ENCODE measurements around the gene KLK10.
A peak's percentile ranks its signal among the peaks of the same experiment; 100 is the strongest.

The KLK10 gene

GRCh38 chr19:51019544-51019925, at the start of gene KLK10:
TSS of gene KLK10 (minus strand) at chr19:51019709. CDS start at chr19:51019130, 579 bp downstream.
- H3K36me3 Mint-ChIP-seq (ENCODE audit: low read depth), result no peaks in the 10 kb centered on the region
- no peak within 1 kb of the TSS for H3K27ac Mint-ChIP-seq
- H3K4me3 Mint-ChIP-seq, result peak within 1 kb of the TSS; percentile 41
- no peaks in the 10 kb centered on the region for H3K9me3 Mint-ChIP-seq
- peaks cover 85% of the 10 kb centered on the region for H3K27me3 Mint-ChIP-seq
- no peak for DNase-seq
- H3K4me1 Mint-ChIP-seq (ENCODE audit: low read depth), result peaks cover 20% of the 10 kb centered on the region

GRCh38 chr19:51066393-51067186, 47.1 kb upstream of the KLK10 start:
- Mint-ChIP-seq H3K4me1 (ENCODE audit: low read depth) (peaks cover 2% of the 10 kb centered on the region), H3K27ac (no peak overlapping the region), H3K4me3 (no peak overlapping the region), H3K36me3 (ENCODE audit: low read depth) (no peaks in the 10 kb centered on the region), H3K9me3 (no peaks in the 10 kb centered on the region), H3K27me3 (peaks cover 49% of the 10 kb centered on the region)
- DNase-seq, result no peak

- Mint-ChIP-seq H3K9me3 (no peaks in the 10 kb centered on the region), H3K4me1 (ENCODE audit: low read depth) (peaks cover 2% of the 10 kb centered on the region), H3K27ac (no peak overlapping the region), H3K27me3 (peaks cover 56% of the 10 kb centered on the region), H3K36me3 (ENCODE audit: low read depth) (no peaks in the 10 kb centered on the region), H3K4me3 (no peak overlapping the region)
- no peak for DNase-seq
Measured at GRCh38 chr19:51065221-51065960, 45.9 kb upstream of the KLK10 start.

- no peaks in the 10 kb centered on the region for H3K9me3 Mint-ChIP-seq
- no peaks in the 10 kb centered on the region for H3K36me3 Mint-ChIP-seq (ENCODE audit: low read depth)
- no peak for DNase-seq
- no peak within 1 kb of the TSS for H3K27ac Mint-ChIP-seq
- no peak within 1 kb of the TSS for H3K4me3 Mint-ChIP-seq
- H3K4me1 Mint-ChIP-seq (ENCODE audit: low read depth), result peaks cover 2% of the 10 kb centered on the region
- peaks cover 58% of the 10 kb centered on the region for H3K27me3 Mint-ChIP-seq
Measured at GRCh38 chr19:51064534-51065220, 45.2 kb upstream of the KLK10 start, which contains the start of gene KLK13. TSS of gene KLK13 (minus strand) at chr19:51065092. CDS start at chr19:51065067, 25 bp downstream.

- peaks cover 58% of the 10 kb centered on the region for H3K27me3 Mint-ChIP-seq
- no peak for DNase-seq
- H3K4me1 Mint-ChIP-seq (ENCODE audit: low read depth), result peaks cover 2% of the 10 kb centered on the region
- H3K36me3 Mint-ChIP-seq (ENCODE audit: low read depth), result no peaks in the 10 kb centered on the region
- no peaks in the 10 kb centered on the region for H3K9me3 Mint-ChIP-seq
- H3K4me3 Mint-ChIP-seq, result no peak overlapping the region
- H3K27ac Mint-ChIP-seq, result no peak overlapping the region
Measured at GRCh38 chr19:51063664-51064063, 44.2 kb upstream of the KLK10 start.

GRCh38 chr19:51060973-51061372, 41.5 kb upstream of the KLK10 start:
- Mint-ChIP-seq H3K9me3 (no peaks in the 10 kb centered on the region), H3K36me3 (ENCODE audit: low read depth) (no peaks in the 10 kb centered on the region), H3K4me1 (ENCODE audit: low read depth) (peaks cover 2% of the 10 kb centered on the region), H3K4me3 (no peak overlapping the region), H3K27ac (no peak overlapping the region), H3K27me3 (peaks cover 46% of the 10 kb centered on the region)
- no peak for DNase-seq

- DNase-seq, result no peak
- Mint-ChIP-seq H3K27me3 (peaks cover 47% of the 10 kb centered on the region), H3K4me3 (no peak overlapping the region), H3K27ac (no peak overlapping the region), H3K36me3 (ENCODE audit: low read depth) (no peaks in the 10 kb centered on the region), H3K4me1 (ENCODE audit: low read depth) (peaks cover 1% of the 10 kb centered on the region), H3K9me3 (no peaks in the 10 kb centered on the region)
Measured at GRCh38 chr19:51060336-51060735, 40.8 kb upstream of the KLK10 start.

GRCh38 chr19:51059715-51060114, 40.2 kb upstream of the KLK10 start:
- H3K27ac Mint-ChIP-seq, result no peak overlapping the region
- peaks cover 48% of the 10 kb centered on the region for H3K27me3 Mint-ChIP-seq
- no peaks in the 10 kb centered on the region for H3K9me3 Mint-ChIP-seq
- DNase-seq, result no peak
- H3K4me1 Mint-ChIP-seq (ENCODE audit: low read depth), result no peaks in the 10 kb centered on the region
- H3K36me3 Mint-ChIP-seq (ENCODE audit: low read depth), result no peaks in the 10 kb centered on the region
- no peak overlapping the region for H3K4me3 Mint-ChIP-seq

- Mint-ChIP-seq H3K36me3 (ENCODE audit: low read depth) (no peaks in the 10 kb centered on the region), H3K4me1 (ENCODE audit: low read depth) (no peaks in the 10 kb centered on the region), H3K4me3 (no peak overlapping the region), H3K27me3 (peaks cover 43% of the 10 kb centered on the region), H3K27ac (no peak overlapping the region), H3K9me3 (no peaks in the 10 kb centered on the region)
- DNase-seq, result no peak
Measured at GRCh38 chr19:51055866-51056265, 36.4 kb upstream of the KLK10 start.

- no peak for DNase-seq
- Mint-ChIP-seq H3K9me3 (peaks cover 2% of the 10 kb centered on the region), H3K36me3 (ENCODE audit: low read depth) (no peaks in the 10 kb centered on the region), H3K4me1 (ENCODE audit: low read depth) (no peaks in the 10 kb centered on the region), H3K27ac (no peak overlapping the region), H3K4me3 (no peak overlapping the region), H3K27me3 (peaks cover 24% of the 10 kb centered on the region)
Measured at GRCh38 chr19:51047031-51047335, 27.5 kb upstream of the KLK10 start.

GRCh38 chr19:51044327-51044726, 24.8 kb upstream of the KLK10 start:
- no peak for DNase-seq
- Mint-ChIP-seq H3K4me3 (no peak overlapping the region), H3K36me3 (ENCODE audit: low read depth) (no peaks in the 10 kb centered on the region), H3K27me3 (peaks cover 15% of the 10 kb centered on the region), H3K27ac (no peak overlapping the region), H3K4me1 (ENCODE audit: low read depth) (no peaks in the 10 kb centered on the region), H3K9me3 (no peaks in the 10 kb centered on the region)

GRCh38 chr19:51043497-51043896, 24.0 kb upstream of the KLK10 start:
- no peaks in the 10 kb centered on the region for H3K9me3 Mint-ChIP-seq
- DNase-seq, result no peak
- no peaks in the 10 kb centered on the region for H3K36me3 Mint-ChIP-seq (ENCODE audit: low read depth)
- peaks cover 11% of the 10 kb centered on the region for H3K27me3 Mint-ChIP-seq
- no peak overlapping the region for H3K4me3 Mint-ChIP-seq
- no peak overlapping the region for H3K27ac Mint-ChIP-seq
- no peaks in the 10 kb centered on the region for H3K4me1 Mint-ChIP-seq (ENCODE audit: low read depth)

GRCh38 chr19:51040151-51040550, 20.6 kb upstream of the KLK10 start:
- H3K9me3 Mint-ChIP-seq, result no peaks in the 10 kb centered on the region
- no peak for DNase-seq
- H3K27me3 Mint-ChIP-seq, result peaks cover 3% of the 10 kb centered on the region
- no peaks in the 10 kb centered on the region for H3K36me3 Mint-ChIP-seq (ENCODE audit: low read depth)
- no peak overlapping the region for H3K27ac Mint-ChIP-seq
- H3K4me3 Mint-ChIP-seq, result no peak overlapping the region
- no peaks in the 10 kb centered on the region for H3K4me1 Mint-ChIP-seq (ENCODE audit: low read depth)

GRCh38 chr19:51036519-51036918, 17.0 kb upstream of the KLK10 start:
- no peaks in the 10 kb centered on the region for H3K9me3 Mint-ChIP-seq
- no peaks in the 10 kb centered on the region for H3K36me3 Mint-ChIP-seq (ENCODE audit: low read depth)
- peaks cover 19% of the 10 kb centered on the region for H3K27me3 Mint-ChIP-seq
- H3K4me1 Mint-ChIP-seq (ENCODE audit: low read depth), result no peaks in the 10 kb centered on the region
- H3K4me3 Mint-ChIP-seq, result no peak overlapping the region
- no peak overlapping the region for H3K27ac Mint-ChIP-seq
- no peak for DNase-seq

GRCh38 chr19:51034704-51035103, 15.2 kb upstream of the KLK10 start, which contains the start of gene KLK12:
TSS of gene KLK12 (minus strand) at chr19:51035002. CDS start at chr19:51034621, 381 bp downstream.
- Mint-ChIP-seq H3K36me3 (ENCODE audit: low read depth) (no peaks in the 10 kb centered on the region), H3K9me3 (no peaks in the 10 kb centered on the region), H3K27ac (no peak within 1 kb of the TSS), H3K4me1 (ENCODE audit: low read depth) (no peaks in the 10 kb centered on the region), H3K27me3 (peaks cover 34% of the 10 kb centered on the region), H3K4me3 (no peak within 1 kb of the TSS)
- no peak for DNase-seq
